IPS-NIHi11 (cell line): ENCODE data around the gene FAM217A.

Experiments
- DNase-seq: peaks from one replicate; pipeline ENCODE4 v3.0.0; 2012; ENCODE audit warnings: mixed read lengths, low spot score

Gene FAM217A

GRCh38 chr6:4084444-4085331 is 5.8 kb upstream of the FAM217A start:
- no peak for DNase-seq

GRCh38 chr6:4074478-4075235 is 4.3 kb downstream of the FAM217A start:
- DNase-seq = no peak

- no peak for DNase-seq
Observed at GRCh38 chr6:4071330-4071729, 7.6 kb downstream of the FAM217A start.

GRCh38 chr6:4069199-4069598 is 9.7 kb downstream of the FAM217A start:
- no peak for DNase-seq

GRCh38 chr6:4067673-4068072 is 11.3 kb downstream of the FAM217A start:
- DNase-seq = no peak

GRCh38 chr6:4066029-4066755 is 12.7 kb downstream of the FAM217A start:
- DNase-seq = no peak

- DNase-seq = peak; percentile 33
Observed at GRCh38 chr6:4059115-4059777, 19.7 kb downstream of the FAM217A start.

- no peak for DNase-seq
Observed at GRCh38 chr6:4057036-4057435, 21.9 kb downstream of the FAM217A start.

- no peak for DNase-seq
Observed at GRCh38 chr6:4055420-4056041, 23.4 kb downstream of the FAM217A start.

GRCh38 chr6:4049246-4049645 is 29.7 kb downstream of the FAM217A start:
- DNase-seq = no peak

- no peak for DNase-seq
Observed at GRCh38 chr6:4041480-4041879, 37.5 kb downstream of the FAM217A start.

- no peak for DNase-seq
Observed at GRCh38 chr6:4039348-4039747, 39.6 kb downstream of the FAM217A start.

GRCh38 chr6:4036581-4036980 is 42.4 kb downstream of the FAM217A start:
- no peak for DNase-seq

- DNase-seq = no peak
Observed at GRCh38 chr6:4032475-4032874, 46.5 kb downstream of the FAM217A start.

- no peak for DNase-seq
Observed at GRCh38 chr6:4031442-4031841, 47.5 kb downstream of the FAM217A start.

- DNase-seq = no peak
Observed at GRCh38 chr6:4030669-4031068, 48.3 kb downstream of the FAM217A start.

- no peak for DNase-seq
Observed at GRCh38 chr6:4029687-4030086, 49.2 kb downstream of the FAM217A start.

GRCh38 chr6:4028051-4028450 is 50.9 kb downstream of the FAM217A start:
- no peak for DNase-seq

GRCh38 chr6:4025681-4026080 is 53.3 kb downstream of the FAM217A start:
- no peak for DNase-seq

- DNase-seq = no peak
Observed at GRCh38 chr6:4023240-4023639, 55.7 kb downstream of the FAM217A start.

- DNase-seq = no peak
Observed at GRCh38 chr6:4021854-4022695, 56.9 kb downstream of the FAM217A start.
